Mononuclear cell (primary cell): ENCODE results near the gene CTNNA3. TPM values are rescaled to one million over a fixed set of nuclear protein-coding genes. Genes with fewer than 3 reads are reported as not detected.
"Not testable (repeated sequence)": the region's sequence is repeated elsewhere in the genome, so short reads cannot be mapped to it uniquely, and the experiment has no call there.

Source experiments
- H3K27me3 ChIP-seq: 2 replicates; pipeline ENCODE4 v1.6.0; 2011; ENCODE audit warnings: low read length, control low read depth; ENCODE audit not compliant: insufficient read depth
- H3K4me1 ChIP-seq: 2 replicates; pipeline ENCODE4 v1.5.1; 2011; ENCODE audit warnings: mild to moderate bottlenecking, low read length, control low read depth; ENCODE audit not compliant: insufficient read depth
- H3K4me3 ChIP-seq: 2 replicates; pipeline ENCODE4 v1.5.1; 2011; ENCODE audit warnings: mild to moderate bottlenecking, low read length, moderate library complexity
- H3K9me3 ChIP-seq: 2 replicates; pipeline ENCODE4 v1.5.1; 2011; ENCODE audit warnings: low read depth, mild to moderate bottlenecking, control low read depth, low read length
- total RNA-seq: library from RNA; depleted of rRNA; stranded (reverse); fragments of >200 nt; gene quantifications from one replicate; pipeline ENCODE4 v1.2.3, GENCODE V29; 2012

The CTNNA3 gene
- total RNA-seq, 1 donor: 0.42 TPM

DNA sequence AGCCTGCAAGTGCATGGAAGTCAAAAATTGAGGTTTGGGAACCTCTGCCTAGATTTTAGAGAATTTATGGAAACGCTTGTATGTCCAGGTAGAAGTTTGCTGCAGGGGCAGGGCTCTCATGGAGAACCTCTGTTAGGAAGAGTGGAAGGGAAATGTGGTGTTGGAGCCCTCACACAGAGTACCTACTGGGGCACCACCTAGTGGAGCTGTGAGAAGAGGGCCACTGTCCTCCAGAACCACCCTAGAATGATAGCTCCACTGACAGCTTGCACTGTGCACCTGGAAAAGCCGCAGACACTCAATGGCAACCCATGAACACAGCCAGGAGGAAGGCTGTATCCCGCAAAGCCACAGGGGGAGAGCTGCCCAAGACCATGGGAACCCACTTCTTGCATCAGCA, 165.0 kb downstream of the CTNNA3 start:
- H3K9me3 ChIP-seq, H3K27me3 ChIP-seq, H3K4me3 ChIP-seq, H3K4me1 ChIP-seq: not testable (repeated sequence)

DNA sequence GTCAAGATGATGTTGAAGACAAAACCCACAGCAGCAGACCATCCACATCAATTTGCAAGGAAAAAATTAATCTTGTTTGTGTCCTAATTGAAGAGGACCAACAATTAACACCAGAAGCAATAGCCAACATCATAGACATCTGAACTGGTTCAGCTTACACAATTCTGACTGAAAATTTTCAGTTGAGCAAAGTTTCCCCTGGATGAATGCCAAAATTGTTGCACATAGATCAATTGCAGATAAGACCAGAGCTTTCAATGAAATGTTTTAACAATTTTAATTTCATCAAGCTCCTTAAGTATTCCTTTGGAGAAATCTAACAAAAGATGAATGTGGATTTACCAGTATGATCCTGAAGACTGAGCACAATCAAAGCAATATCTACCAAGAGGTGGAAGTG, 168.6 kb downstream of the CTNNA3 start:
- H3K9me3 ChIP-seq: no peaks in the 10 kb centered on the region
- no peaks in the 10 kb centered on the region for H3K4me1 ChIP-seq
- no peaks in the 10 kb centered on the region for H3K27me3 ChIP-seq
- no peak overlapping the region for H3K4me3 ChIP-seq

DNA sequence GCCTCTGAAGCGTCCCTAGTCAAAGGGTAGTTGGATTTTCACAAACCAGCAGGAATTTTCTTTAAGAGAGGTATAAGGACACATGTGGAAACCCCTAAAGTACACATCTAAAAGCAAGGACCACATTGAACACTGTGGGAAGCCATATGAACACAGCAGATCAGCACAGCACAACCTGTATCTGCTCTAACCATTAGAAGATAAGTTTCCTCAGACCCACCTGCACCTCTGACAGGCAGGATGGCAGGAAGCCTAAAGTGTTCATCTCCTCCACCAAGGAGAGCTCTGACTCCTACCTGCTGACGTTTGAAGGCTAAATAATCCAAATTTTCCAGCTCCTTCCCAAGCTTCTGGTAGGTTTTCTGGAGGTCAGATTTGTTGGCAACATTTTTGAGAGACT, 174.4 kb downstream of the CTNNA3 start:
- Histone ChIP-seq H3K27me3 (peaks cover 3% of the 10 kb centered on the region), H3K4me1 (no peaks in the 10 kb centered on the region)

DNA sequence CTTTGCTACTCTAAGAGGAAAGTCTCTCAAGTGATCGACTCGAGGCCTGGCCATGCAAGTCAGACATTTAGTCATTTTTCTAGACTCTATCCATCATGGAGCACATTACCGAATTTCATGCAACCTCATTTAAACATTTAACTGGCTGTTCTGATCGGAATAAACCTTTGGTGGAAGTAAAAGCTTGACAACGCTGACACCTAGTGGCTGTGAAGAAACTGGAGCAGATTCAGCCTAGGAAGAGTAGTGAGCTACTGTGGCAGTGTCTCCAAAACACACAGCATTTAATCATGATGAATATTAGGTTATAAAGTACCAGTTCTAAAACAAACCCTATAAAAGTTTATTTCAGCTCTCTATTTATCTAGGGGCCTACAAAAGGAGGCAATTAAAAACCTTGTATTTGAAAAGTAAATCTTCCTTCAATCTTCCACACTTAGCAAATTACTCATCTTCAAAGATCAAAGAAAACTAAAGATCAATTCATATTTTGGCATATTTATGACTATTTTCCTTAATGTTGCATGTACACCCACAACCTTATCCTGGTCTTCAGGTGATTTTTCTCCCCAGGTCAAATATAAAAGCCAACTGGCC, 175.0 kb downstream of the CTNNA3 start:
- peaks cover 3% of the 10 kb centered on the region for H3K27me3 ChIP-seq
- no peaks in the 10 kb centered on the region for H3K4me1 ChIP-seq
- H3K4me3 ChIP-seq: no peak overlapping the region
- H3K9me3 ChIP-seq: no peaks in the 10 kb centered on the region

More for the DNA sequence above, 174.4 kb downstream of the CTNNA3 start:
- no peaks in the 10 kb centered on the region for H3K9me3 ChIP-seq
- no peak overlapping the region for H3K4me3 ChIP-seq

DNA sequence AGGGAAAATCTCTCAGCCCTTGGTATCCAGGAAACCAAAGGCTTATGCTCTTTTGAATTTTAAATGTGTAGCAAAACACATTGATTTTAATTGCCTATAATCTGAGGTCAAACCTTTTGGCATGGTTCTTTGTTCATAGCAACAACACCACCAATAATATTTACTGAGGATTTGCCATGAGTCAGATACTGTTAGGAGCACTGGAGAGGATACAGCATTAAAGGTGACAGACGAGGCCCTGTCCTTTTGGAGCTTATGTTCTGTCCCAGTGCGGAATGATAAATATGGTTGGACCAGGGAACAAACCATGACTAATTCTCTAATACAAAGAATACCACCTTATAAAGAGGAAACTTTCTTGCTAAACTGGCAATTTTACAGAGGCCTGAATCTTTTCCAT, 176.6 kb downstream of the CTNNA3 start:
- H3K4me1 ChIP-seq: no peaks in the 10 kb centered on the region
- H3K27me3 ChIP-seq: peaks cover 3% of the 10 kb centered on the region
- H3K9me3 ChIP-seq: no peaks in the 10 kb centered on the region
- no peak overlapping the region for H3K4me3 ChIP-seq

DNA sequence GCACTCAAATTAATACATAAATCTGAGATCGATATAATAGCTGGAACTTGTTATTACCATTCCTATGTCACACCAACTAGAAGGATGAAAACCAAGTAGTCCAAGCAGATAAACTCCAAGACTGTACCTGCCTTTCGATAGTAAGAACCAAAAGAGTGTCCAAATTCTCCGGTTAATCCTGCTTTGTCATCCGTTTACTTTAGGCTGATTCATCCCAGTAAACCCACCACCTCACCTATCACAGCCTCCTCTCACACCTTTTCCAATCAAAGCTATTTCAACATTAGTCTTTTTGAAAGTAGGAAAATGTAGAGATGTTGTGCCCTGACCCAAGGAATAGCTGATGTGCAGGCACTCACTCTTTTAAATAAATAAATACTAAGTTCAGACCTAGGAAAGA, 177.2 kb downstream of the CTNNA3 start:
- no peaks in the 10 kb centered on the region for H3K4me1 ChIP-seq
- no peak overlapping the region for H3K4me3 ChIP-seq
- peaks cover 3% of the 10 kb centered on the region for H3K27me3 ChIP-seq
- H3K9me3 ChIP-seq: no peaks in the 10 kb centered on the region

DNA sequence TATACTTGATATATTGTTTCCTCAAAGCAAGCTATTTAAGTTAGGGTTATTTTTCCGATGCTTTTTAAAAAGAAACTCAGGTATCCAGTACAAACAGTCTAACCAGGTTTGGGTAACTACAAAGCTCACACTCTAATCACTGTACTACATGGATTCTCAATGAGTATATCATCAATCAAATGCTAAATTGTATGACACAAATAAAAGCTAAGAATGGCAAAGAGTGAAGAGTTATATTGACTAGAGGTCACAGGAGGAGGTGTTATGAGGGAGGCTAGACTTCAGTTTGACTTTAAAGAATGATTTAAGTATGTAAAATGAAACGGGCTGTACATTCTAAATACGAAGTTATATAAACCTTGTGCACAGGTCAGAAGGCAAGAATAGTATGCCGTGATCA, 178.0 kb downstream of the CTNNA3 start:
- H3K27me3 ChIP-seq: peaks cover 3% of the 10 kb centered on the region
- H3K9me3 ChIP-seq: no peaks in the 10 kb centered on the region
- H3K4me3 ChIP-seq: no peak overlapping the region
- H3K4me1 ChIP-seq: no peaks in the 10 kb centered on the region

DNA sequence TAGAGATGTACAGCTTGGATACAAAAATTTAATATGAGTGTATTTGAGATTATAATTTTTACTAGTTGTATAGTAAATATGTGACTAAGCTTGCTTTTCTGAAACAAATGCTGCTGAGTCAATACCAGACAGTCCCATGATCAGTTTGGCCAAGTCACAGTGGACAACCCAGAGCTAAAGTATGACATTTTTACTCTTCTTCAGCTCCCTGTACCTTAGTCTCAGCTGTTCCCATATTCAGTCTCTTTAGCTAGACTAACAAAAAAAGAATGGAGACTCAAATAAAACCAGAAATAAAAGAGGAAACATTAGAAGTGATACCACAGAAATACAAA, 189.3 kb downstream of the CTNNA3 start:
- Histone ChIP-seq H3K27me3 (no peaks in the 10 kb centered on the region), H3K9me3 (no peaks in the 10 kb centered on the region), H3K4me1 (no peaks in the 10 kb centered on the region), H3K4me3 (no peak overlapping the region)

DNA sequence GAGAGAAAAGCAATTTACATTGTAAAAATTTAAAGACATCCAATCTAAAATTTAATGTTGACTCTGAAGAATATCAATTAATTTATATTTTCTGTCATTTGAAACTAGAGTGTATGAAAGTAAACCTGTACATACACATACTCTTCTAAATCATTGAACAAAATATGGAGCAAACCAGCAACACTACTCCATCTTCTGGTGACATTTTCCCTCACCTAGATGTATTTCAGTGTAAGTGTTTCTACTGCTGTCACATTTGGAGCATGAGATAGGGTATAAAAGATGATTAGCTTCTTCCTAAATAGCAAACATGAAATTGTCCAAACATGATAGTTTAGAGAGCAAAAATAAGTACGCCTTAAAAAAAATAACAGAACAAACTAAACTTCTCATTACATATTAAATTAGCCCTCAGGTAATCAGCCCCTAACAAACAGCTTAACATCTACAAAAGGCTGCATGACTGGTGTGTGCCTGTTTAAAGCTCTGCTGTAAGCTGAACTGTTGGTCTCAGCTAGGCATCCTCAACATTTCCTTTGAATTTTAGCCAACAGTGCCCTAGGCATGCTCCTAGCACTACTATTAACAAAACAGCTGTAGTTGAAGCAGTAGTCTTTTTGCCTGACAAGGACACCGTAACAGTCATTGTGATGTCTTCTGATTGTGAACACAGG, 189.8 kb downstream of the CTNNA3 start:
- Histone ChIP-seq H3K27me3 (no peaks in the 10 kb centered on the region), H3K4me3 (no peak overlapping the region), H3K9me3 (no peaks in the 10 kb centered on the region), H3K4me1 (no peaks in the 10 kb centered on the region)

DNA sequence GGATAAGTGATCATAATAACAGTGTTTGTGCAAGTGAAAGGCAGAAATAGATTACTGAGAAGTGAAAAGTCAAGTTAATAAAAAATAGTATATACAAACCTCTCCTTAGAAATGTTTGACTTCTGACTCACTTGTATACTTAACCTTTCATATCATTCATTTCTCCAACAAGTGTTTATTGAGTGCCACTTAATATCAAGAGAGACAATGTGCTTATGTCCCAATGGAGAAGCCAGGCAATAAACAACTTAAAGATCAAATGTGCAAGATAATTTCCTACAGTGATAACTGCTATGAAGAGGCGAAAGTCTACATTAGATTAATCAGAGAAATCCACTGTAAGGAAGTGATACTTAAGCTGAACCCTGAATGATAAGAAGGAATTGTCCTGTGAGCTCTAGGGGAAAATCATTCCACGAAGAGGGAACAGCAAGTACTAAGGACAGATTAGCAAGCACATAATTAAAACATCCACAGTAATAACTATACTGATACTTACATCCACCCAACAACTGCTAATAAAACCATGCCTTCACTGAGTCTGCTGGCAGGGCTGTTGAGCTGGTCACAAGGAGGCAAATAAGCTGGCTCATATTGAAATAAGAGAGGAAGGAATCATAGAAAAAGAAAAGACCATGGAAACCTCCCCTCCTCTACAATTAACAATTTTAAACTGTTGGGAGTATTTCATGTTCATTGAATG, 203.5 kb downstream of the CTNNA3 start:
- no peak overlapping the region for H3K4me3 ChIP-seq
- H3K4me1 ChIP-seq: no peaks in the 10 kb centered on the region
- no peaks in the 10 kb centered on the region for H3K27me3 ChIP-seq
- no peaks in the 10 kb centered on the region for H3K9me3 ChIP-seq

DNA sequence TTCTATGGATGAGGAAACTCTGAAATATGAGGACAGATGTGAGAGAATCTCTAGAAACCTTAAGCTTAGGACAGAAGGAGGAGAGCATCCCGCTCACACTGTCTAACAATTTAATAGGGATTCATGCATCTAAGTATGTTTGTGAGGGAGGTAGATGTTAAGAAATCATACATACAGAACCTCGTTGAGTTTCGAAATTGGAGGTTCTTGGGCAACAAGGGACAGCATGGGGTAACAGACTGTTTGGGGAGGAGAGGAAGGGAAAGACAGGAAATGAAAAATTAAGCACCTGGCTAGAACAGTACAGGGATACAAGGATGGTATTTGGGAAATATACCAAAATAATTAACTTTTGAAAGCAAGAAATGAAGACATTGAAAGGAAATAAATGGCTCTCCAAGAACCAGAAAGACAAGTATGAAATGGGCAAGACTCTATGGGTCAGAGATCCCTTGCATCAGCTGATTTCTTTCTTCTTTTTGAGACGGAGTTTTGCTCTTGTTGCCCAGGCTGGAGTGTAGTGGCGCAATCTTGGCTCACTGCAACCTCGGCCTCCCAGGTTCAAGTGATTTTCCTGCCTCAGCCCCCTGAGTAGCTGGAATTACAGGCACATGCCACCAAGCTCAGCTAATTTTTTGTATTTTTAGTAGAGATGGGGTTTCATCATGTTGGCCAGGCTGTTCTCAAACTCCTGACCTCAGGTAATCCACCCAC, 207.9 kb downstream of the CTNNA3 start:
- H3K27me3 ChIP-seq: no peaks in the 10 kb centered on the region
- H3K9me3 ChIP-seq: no peaks in the 10 kb centered on the region
- H3K4me3 ChIP-seq: no peak overlapping the region
- no peaks in the 10 kb centered on the region for H3K4me1 ChIP-seq

DNA sequence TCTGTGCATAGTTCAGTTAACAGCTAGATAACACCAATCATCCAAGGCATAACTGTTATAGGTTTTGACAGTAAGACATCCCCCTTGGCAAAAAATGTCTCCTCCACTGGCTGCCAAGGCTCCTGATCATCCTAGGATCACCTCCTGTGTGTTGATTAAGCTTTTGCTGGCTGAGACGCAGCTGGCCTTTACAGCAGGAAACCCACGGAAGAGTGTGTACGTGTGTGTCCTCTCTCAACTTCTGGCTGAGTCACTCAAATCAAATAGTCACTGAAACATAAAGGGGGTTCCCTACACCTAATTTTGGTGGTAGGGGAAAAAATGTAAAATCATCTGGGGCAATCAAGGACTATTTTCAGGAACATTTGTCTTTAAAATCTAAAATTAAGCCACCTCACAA, 208.8 kb downstream of the CTNNA3 start:
- Histone ChIP-seq H3K9me3 (no peaks in the 10 kb centered on the region), H3K27me3 (no peaks in the 10 kb centered on the region), H3K4me1 (no peaks in the 10 kb centered on the region), H3K4me3 (no peak overlapping the region)

DNA sequence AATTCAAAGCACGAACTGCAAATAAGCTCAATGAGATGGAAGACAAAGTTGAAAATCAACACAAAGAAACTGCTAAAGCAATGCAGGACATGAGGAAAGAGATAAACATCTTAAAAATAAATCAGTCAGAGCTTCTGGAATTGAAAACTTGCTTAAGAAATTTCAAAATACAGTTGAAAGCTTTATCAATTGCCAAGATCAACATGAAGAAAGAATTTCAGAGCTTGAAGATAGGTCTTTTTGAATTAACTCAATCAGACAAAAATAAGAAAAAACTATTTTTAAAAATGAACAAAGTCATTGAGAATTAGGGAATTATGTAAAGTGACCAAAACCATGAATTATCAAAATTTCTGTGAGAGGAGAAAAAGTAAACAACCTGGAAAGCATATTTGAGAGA, 218.1 kb downstream of the CTNNA3 start:
- Histone ChIP-seq H3K4me1 (no peaks in the 10 kb centered on the region), H3K4me3 (no peak overlapping the region), H3K9me3 (peaks cover 12% of the 10 kb centered on the region), H3K27me3 (no peaks in the 10 kb centered on the region)

DNA sequence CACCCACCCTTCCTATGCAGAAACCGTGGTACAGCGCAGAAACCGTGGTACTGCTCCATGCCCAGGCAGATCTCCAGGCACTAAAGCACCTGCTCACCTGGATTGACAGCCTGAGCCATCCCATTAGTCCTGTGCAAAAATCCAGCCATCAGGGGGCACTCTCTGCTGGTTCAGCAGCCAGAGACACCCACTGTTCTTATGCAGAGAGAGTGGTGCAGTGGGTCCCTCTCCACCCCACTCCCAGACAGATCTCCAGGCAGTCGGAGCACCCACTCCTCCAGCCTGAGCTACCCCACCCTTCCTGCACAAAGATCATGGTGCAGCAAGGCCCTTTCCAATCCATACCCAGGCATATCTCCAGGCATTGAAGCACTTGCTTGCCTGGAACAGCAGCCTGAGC, 219.8 kb downstream of the CTNNA3 start:
- Histone ChIP-seq H3K9me3 (peaks cover 12% of the 10 kb centered on the region), H3K27me3 (no peaks in the 10 kb centered on the region), H3K4me1 (no peaks in the 10 kb centered on the region), H3K4me3 (no peak overlapping the region)

DNA sequence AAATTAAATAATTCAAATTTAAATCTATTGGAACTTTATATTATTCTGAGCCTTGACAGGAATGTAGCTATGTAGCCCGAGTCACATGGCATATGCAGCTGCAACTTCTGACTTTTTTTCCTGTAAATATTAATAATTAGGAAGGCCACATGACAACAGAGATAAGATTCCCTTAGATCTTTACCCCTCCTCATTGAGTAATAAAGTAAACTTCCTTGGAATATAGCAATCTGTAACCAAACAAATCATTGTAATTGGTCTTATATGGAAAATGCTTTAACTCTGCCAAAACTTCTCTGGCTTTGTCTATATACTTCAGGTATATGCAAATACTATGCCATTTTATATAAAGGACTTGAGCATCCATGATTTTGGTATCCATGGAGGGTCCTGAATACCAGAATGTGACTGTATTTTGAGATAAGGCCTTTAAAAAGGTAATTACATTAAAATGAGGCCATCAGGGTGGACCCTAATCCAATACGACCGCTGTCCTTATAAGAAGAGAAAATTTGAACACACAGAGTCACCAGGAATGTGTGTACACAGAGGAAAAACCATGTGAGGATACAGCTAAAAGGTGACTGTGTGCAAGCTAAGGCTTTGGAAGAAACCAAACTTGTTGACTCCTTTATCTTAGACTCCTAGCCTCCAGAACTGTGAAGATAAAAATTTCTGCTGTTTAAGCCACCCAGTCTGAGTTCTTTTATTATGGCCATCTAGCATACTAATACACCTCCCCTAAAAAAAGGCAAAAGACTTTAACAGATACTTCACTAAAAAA, 222.0 kb downstream of the CTNNA3 start:
- Histone ChIP-seq H3K9me3 (peaks cover 12% of the 10 kb centered on the region), H3K27me3 (no peaks in the 10 kb centered on the region), H3K4me3 (no peak overlapping the region), H3K4me1 (no peaks in the 10 kb centered on the region)
